Sigmoid colon (tissue), 7 donors: Measurements from ENCODE around the gene MCOLN3. TPM values are rescaled to one million over a fixed set of nuclear protein-coding genes. Genes with fewer than 3 reads are reported as not detected.
"Not testable (repeated sequence)": the region's sequence is repeated elsewhere in the genome, so short reads cannot be mapped to it uniquely, and the experiment has no call there.

Experiments
- DNase-seq: peaks from one replicate; pipeline ENCODE4 v3.0.0-alpha.2; 2019
- H3K27ac ChIP-seq, 4 donors: fragments of 200-600 bp; sonication (generic); one replicate each; pipeline ENCODE4 v1.5.1; 2016 to 2019; ENCODE audit warnings: mild to moderate bottlenecking in 1 of 4
- H3K27me3 ChIP-seq, 3 donors: fragments of 200-600 bp; sonication (generic); one replicate each; pipeline ENCODE4 v1.5.1; 2019; ENCODE audit warnings: mild to moderate bottlenecking in 1 of 3
- H3K36me3 ChIP-seq, 4 donors: fragments of 200-600 bp; sonication (generic); one replicate each; pipeline ENCODE4 v1.5.1; 2016 to 2019
- H3K4me1 ChIP-seq, 4 donors: fragments of 200-600 bp; sonication (generic); one replicate each; pipeline ENCODE4 v1.5.1; 2017 to 2019
- H3K4me3 ChIP-seq, 4 donors: fragments of 200-600 bp; sonication (generic); one replicate each; pipeline ENCODE4 v1.5.1; 2017 to 2019; ENCODE audit warnings: mild to moderate bottlenecking in 2 of 4, moderate library complexity in 1 of 4
- H3K9me3 ChIP-seq, 4 donors: fragments of 200-600 bp in 3 of 4; sonication (generic) in 3 of 4; one replicate each; pipeline versions ENCODE4 v1.5.1 to v1.6.1; 2013 to 2019
- EP300 ChIP-seq, 4 donors: sonication (generic); formaldehyde crosslinking; IDR thresholded peaks; one replicate each; pipeline ENCODE4 v1.6.1; 2017; ENCODE audit warnings: antibody characterized with exemption in 4 of 4
- POLR2A ChIP-seq, 2 donors: fragments of 450-650 bp; IDR thresholded peaks; one replicate each; pipeline ENCODE4 v1.6.1; 2016; ENCODE audit warnings: antibody characterized with exemption in 2 of 2, mild to moderate bottlenecking in 2 of 2, moderate library complexity in 2 of 2
- POLR2AphosphoS5 ChIP-seq, 4 donors: sonication (generic); formaldehyde crosslinking; IDR thresholded peaks; one replicate each; pipeline ENCODE4 v1.6.1; 2017; ENCODE audit warnings: antibody characterized with exemption in 4 of 4
- WGBS, 2 donors: extraction: QIAGEN DNeasy Blood & Tissue Kit; methylation state at CpG; one replicate each; pipeline ENCODE4 v1.1.7; 2013; 5-methylcytosine and 5-hydroxymethylcytosine counted together
- intact Hi-C: fragments of 100-400 bp; cut with DNase I; formaldehyde crosslinking; loops from one replicate; pipeline ENCODE4 v1.15.1; 2023
- polyA plus RNA-seq, 3 donors: library from polyadenylated mRNA; stranded (reverse); fragments of 200-250 nt; gene quantifications; one replicate each; pipeline ENCODE4 v1.2.3, GENCODE V29; 2013
- total RNA-seq, 4 donors: library from RNA; depleted of rRNA; stranded (reverse); fragments of >200 nt; gene quantifications; one replicate each; pipeline ENCODE4 v1.1.0, GENCODE V29; 2016
- TF ChIP-seq, protein P1 (sequence below), 4 experiments: fragments of 450-650 bp in 3 of 4; fragments of 200-600 bp in 1 of 4; IDR thresholded peaks; one replicate each; pipeline ENCODE4 v1.5.1; 2016 to 2019; ENCODE audit warnings: antibody characterized with exemption in 4 of 4, mild to moderate bottlenecking in 3 of 4, moderate library complexity in 2 of 4
- donor health status: healthy with polysubstance abuse.
- donor health status: Bipolar disorder and iron deficiency.
- donor health status: healthy.

MCOLN3 gene
- total and polyA plus RNA-seq, 7 donors: 0.23 to 10.8 (median 1.6) TPM

DNA sequence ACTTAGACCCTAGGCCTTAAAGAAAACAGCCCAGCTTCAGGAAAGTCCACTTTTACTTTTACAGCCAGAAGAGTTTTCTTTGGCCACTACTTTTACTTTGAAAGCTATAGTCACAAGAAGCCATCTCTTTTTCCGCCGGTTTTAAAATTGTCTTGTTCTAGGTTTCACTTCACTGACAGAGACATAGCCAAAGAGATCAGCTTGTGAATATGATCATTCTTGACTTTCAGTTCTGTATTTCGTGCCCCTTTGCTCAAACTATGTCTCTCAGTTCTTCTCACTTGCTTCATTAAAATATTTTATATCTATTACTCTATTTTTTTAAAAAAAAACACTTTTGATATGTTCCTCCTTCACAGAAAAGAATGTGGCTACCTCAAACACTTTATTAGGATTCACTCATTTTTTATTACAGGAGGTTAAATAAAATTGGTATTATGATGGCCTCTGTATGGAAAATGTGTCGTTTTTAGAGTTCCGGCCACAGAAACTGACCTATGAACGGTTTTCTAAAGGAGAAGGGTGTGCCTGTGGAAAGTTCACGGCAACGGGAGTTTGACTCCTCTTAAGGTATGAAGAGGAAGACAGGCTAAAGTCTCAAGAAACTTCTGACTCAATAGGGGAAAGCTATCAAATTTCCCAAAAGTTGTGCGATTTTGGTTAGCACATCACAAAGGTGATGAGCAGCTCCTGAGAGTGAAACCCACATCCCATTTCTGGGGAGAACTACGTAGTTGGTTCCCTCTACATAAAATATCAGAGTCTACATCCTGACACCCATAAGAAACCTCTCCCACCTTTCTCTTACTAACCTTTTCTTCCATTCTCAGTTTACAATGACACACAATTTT lies 52.6 kb downstream of the MCOLN3 start:
- Histone ChIP-seq H3K4me1 (peaks cover 0 to 25% (median 22%) of the 10 kb centered on the region in 4 donors), H3K27me3 (peaks cover 12 to 51% (median 21%) of the 10 kb centered on the region in 3 donors), H3K27ac (no peak overlapping the region), H3K36me3 (no peaks in the 10 kb centered on the region), H3K9me3 (no peaks in the 10 kb centered on the region), H3K4me3 (no peak overlapping the region)
- TF ChIP-seq POLR2A (IDR thresholded peaks at IDR 0.05): no peak
- TF ChIP-seq POLR2AphosphoS5 (IDR thresholded peaks at IDR 0.05): no peak
- TF ChIP-seq, protein P1, sequence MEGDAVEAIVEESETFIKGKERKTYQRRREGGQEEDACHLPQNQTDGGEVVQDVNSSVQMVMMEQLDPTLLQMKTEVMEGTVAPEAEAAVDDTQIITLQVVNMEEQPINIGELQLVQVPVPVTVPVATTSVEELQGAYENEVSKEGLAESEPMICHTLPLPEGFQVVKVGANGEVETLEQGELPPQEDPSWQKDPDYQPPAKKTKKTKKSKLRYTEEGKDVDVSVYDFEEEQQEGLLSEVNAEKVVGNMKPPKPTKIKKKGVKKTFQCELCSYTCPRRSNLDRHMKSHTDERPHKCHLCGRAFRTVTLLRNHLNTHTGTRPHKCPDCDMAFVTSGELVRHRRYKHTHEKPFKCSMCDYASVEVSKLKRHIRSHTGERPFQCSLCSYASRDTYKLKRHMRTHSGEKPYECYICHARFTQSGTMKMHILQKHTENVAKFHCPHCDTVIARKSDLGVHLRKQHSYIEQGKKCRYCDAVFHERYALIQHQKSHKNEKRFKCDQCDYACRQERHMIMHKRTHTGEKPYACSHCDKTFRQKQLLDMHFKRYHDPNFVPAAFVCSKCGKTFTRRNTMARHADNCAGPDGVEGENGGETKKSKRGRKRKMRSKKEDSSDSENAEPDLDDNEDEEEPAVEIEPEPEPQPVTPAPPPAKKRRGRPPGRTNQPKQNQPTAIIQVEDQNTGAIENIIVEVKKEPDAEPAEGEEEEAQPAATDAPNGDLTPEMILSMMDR (IDR thresholded peaks at IDR 0.05): no peak
- no peak for TF ChIP-seq EP300 (IDR thresholded peaks at IDR 0.05)
- WGBS, 2 donors: 39 to 54% methylated on average over 10 of the region's 10 CpGs
- intact Hi-C loops: no loop called here
- DNase-seq: no peak

- WGBS, 2 donors: 67 to 76% methylated on average over 8 of the region's 8 CpGs
- peaks cover 0 to 7% (median under 1%) of the 10 kb centered on the region in 3 donors for H3K27me3 ChIP-seq
- H3K4me1 ChIP-seq: peaks cover 0 to under 1% (median 0%) of the 10 kb centered on the region in 4 donors
- TF ChIP-seq POLR2A (IDR thresholded peaks at IDR 0.05): no peak
- no peak for TF ChIP-seq POLR2AphosphoS5 (IDR thresholded peaks at IDR 0.05)
- no peak for TF ChIP-seq EP300 (IDR thresholded peaks at IDR 0.05)
- TF ChIP-seq, protein P1 (IDR thresholded peaks at IDR 0.05): no peak
- no peak overlapping the region for H3K4me3 ChIP-seq
- DNase-seq: no peak
- H3K36me3 ChIP-seq: no peaks in the 10 kb centered on the region
- no peaks in the 10 kb centered on the region for H3K9me3 ChIP-seq
- H3K27ac ChIP-seq: no peak overlapping the region
- intact Hi-C loops: no loop called here
Measured at GRCh38 chr1:84991097-84991920, 57.0 kb downstream of the MCOLN3 start.

DNA sequence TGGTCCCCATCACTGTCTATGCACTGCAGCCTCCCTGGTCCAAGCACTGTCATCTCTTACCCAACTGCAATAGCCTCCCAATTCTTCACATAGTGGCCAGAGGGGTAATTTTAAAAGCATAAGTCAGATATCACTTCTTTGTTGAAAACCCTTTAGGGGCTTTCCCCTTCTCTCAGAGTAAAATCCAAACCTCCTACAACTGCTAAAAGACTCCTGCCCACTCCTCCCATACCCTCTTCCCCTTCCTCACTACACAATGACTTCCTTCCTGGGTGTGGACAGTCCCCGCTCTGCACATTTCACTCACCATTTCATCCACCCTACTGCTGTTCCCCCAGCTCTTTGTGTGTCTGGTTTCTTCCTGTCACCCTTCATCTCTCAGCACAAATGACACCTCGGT lies 59.7 kb downstream of the MCOLN3 start:
- no peaks in the 10 kb centered on the region for H3K27me3 ChIP-seq
- DNase-seq: no peak
- intact Hi-C loops: no loop called here
- WGBS, 2 donors: 52 to 67% methylated on average over 2 of the region's 2 CpGs
- H3K4me1 ChIP-seq: no peaks in the 10 kb centered on the region
- H3K27ac ChIP-seq: no peak overlapping the region
- H3K4me3 ChIP-seq: no peak overlapping the region
- TF ChIP-seq EP300 (IDR thresholded peaks at IDR 0.05) (no peak), POLR2AphosphoS5 (IDR thresholded peaks at IDR 0.05) (no peak), POLR2A (IDR thresholded peaks at IDR 0.05) (no peak)
- TF ChIP-seq, protein P1 (IDR thresholded peaks at IDR 0.05): no peak
- no peaks in the 10 kb centered on the region for H3K36me3 ChIP-seq
- no peaks in the 10 kb centered on the region for H3K9me3 ChIP-seq

DNA sequence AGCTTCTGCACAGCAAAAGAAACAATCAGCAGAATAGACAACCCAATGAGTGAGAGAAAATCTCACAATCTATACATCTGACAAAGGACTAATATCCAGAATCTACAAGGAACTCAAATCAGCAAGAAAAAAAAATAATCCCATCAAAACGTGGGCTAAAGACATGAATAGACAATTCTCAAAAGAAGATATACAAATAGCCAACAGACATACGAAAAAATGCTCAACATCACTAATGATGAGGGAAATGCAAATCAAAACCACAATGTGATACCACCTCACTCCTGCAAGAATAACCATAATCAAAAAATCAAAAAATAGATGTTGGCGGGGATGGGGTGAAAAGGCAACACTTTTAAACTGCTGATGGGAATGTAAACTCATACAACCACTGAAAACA lies 61.7 kb downstream of the MCOLN3 start:
- H3K9me3 ChIP-seq, H3K27ac ChIP-seq, DNase-seq, H3K36me3 ChIP-seq, intact Hi-C loops, H3K4me3 ChIP-seq, H3K27me3 ChIP-seq, H3K4me1 ChIP-seq: not testable (repeated sequence)
- WGBS, 2 donors: 81 to 90% methylated on average over 3 of the region's 3 CpGs

- Histone ChIP-seq H3K9me3 (no peaks in the 10 kb centered on the region), H3K27me3 (no peaks in the 10 kb centered on the region), H3K4me3 (no peak overlapping the region), H3K36me3 (no peaks in the 10 kb centered on the region), H3K4me1 (no peaks in the 10 kb centered on the region), H3K27ac (no peak overlapping the region)
- no peak for DNase-seq
- no peak for TF ChIP-seq POLR2A (IDR thresholded peaks at IDR 0.05)
- TF ChIP-seq POLR2AphosphoS5 (IDR thresholded peaks at IDR 0.05): no peak
- TF ChIP-seq, protein P1 (IDR thresholded peaks at IDR 0.05): no peak
- no peak for TF ChIP-seq EP300 (IDR thresholded peaks at IDR 0.05)
- intact Hi-C loops: no loop called here
Measured at GRCh38 chr1:84985365-84985764, 62.9 kb downstream of the MCOLN3 start.
